GM21717 (cell line): Measurements from ENCODE around the gene RAB6B.

Source experiments
- ATAC-seq: cut with Tn5 transposase; IDR thresholded peaks from one replicate; pipeline ENCODE4 v1.9.1; 2021; ENCODE audit warnings: mild to moderate bottlenecking, moderate library complexity; ENCODE audit not compliant: unreplicated experiment

The RAB6B gene

DNA sequence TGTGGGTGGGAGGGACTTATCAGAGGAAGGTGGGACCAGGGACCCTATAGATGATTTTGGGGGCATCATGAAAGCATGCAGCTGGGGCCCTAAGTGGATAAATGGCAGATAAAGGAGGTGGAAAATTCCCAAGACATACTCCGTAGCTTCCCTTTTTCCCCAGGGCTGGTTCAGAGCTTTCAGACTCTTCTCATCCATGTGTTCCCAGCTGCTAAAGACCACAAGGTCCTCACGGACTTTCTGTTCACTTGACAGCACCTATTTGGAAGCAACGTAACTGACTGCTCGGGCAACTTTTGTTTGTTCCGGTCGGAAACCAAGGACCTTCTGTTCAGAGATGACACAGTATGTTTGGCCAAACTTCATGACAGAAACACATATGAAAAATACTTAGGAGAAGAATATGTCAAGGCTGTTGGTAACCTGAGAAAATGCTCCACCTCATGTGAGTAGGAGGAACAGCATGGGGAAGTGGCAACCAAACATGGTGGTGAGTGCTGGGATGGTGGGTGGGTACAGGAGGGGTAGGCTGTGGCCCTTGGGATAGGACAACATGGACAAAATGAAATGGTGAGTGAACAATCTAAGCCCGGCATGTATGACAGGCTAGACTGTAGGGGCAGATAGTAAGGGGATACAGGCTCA is 118.8 kb downstream of the RAB6B start:
- no peak for ATAC-seq

DNA sequence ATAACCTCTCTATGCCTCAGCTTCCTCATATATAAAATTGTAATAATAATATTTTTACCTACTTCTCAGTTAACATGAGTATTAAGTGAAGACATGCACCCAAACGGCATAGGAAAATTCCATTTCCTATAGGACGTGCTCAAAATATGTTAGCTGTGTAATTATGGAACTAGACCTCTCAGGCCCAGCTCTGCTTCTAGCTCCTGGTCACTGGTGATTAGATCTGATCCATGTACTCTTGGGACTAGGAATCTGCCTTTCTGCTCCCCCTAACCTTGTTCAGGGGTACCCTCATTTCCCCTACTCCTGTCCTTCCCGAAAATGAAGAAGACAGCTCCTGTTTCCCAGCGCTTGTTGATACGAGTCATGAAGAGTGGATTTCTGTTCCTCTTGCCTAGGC is 119.8 kb downstream of the RAB6B start:
- ATAC-seq: no peak

DNA sequence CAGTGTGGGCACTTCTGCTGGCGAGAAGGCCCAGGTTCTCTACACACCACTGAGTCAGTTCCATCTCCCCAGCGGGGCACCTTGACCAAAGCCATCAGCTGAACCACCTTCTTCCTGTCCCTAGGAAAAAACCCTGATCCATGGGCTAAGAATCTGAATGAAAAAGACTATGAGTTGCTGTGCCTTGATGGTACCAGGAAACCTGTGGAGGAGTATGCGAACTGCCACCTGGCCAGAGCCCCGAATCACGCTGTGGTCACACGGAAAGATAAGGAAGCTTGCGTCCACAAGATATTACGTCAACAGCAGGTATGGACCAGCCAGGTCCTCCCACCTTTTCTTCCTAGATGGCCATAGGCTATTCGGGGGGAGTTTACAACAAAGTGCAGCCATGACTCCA is 120.4 kb downstream of the RAB6B start:
- no peak for ATAC-seq
